Keratinocyte (primary cell): ENCODE data around the gene ZNF134. TPM values are rescaled to one million over a fixed set of nuclear protein-coding genes. Genes with fewer than 3 reads are reported as not detected.

Experiments
- DNase-seq: peaks from one replicate; pipeline ENCODE4 v3.0.0-alpha.2; 2011; ENCODE audit warnings: low read depth, missing footprints, low spot score
- FAIRE-seq: peaks from 2 replicates; lab custom pipeline; 2011; peaks lifted over from hg19 to GRCh38; lab: Jason Lieb, UNC
- H2AFZ ChIP-seq: 2 replicates; pipeline ENCODE4 v1.6.0; 2012; ENCODE audit warnings: low read length, control low read depth, inconsistent platforms; ENCODE audit not compliant: control insufficient read depth
- H3K27ac ChIP-seq: 2 replicates; pipeline ENCODE4 v1.5.1; 2011; ENCODE audit warnings: low read length; ENCODE audit not compliant: control insufficient read depth, insufficient read depth
- H3K27me3 ChIP-seq: 3 replicates; pipeline ENCODE4 v1.6.0; 2011; ENCODE audit warnings: low read length; ENCODE audit not compliant: control insufficient read depth, insufficient read depth; ENCODE audit errors: extremely low read depth
- H3K36me3 ChIP-seq, 2 experiments: 2 replicates in 1 of 2; 3 replicates in 1 of 2; pipeline ENCODE4 v1.5.1; 2011; ENCODE audit warnings: low read length in 2 of 2, mild to moderate bottlenecking in 1 of 2; ENCODE audit not compliant: control insufficient read depth in 2 of 2, insufficient read depth in 2 of 2; ENCODE audit errors: extremely low read depth in 1 of 2
- H3K4me1 ChIP-seq: 3 replicates; pipeline ENCODE4 v1.5.1; 2011; ENCODE audit warnings: low read length; ENCODE audit not compliant: control insufficient read depth, insufficient read depth; ENCODE audit errors: extremely low read depth
- H3K4me2 ChIP-seq: 3 replicates; pipeline ENCODE4 v1.6.0; 2011; ENCODE audit warnings: low read depth, low read length; ENCODE audit not compliant: control insufficient read depth, insufficient read depth; ENCODE audit errors: extremely low read depth
- H3K4me3 ChIP-seq, 3 experiments: fragments of 200-600 bp in 1 of 3; sonication (generic) in 1 of 3; 2 replicates in 2 of 3; 3 replicates in 1 of 3; pipeline ENCODE4 v1.5.1; 2011 to 2016; ENCODE audit warnings: low read length in 3 of 3, mild to moderate bottlenecking in 3 of 3, control low read depth in 2 of 3, inconsistent platforms in 1 of 3, low read depth in 1 of 3, mixed read lengths in 1 of 3, mixed run types in 1 of 3, moderate library complexity in 1 of 3; ENCODE audit not compliant: control insufficient read depth in 2 of 3, insufficient read depth in 2 of 3; ENCODE audit errors: extremely low read depth in 1 of 3
- H3K79me2 ChIP-seq: 2 replicates; pipeline ENCODE4 v1.6.0; 2012; ENCODE audit warnings: low read length; ENCODE audit not compliant: control insufficient read depth, insufficient read depth
- H3K9ac ChIP-seq: 3 replicates; pipeline ENCODE4 v1.6.0; 2011; ENCODE audit warnings: low read length; ENCODE audit not compliant: control insufficient read depth, insufficient read depth; ENCODE audit errors: extremely low read depth
- H3K9me1 ChIP-seq: 3 replicates; pipeline ENCODE4 v1.6.0; 2011; ENCODE audit warnings: low read length; ENCODE audit not compliant: control insufficient read depth, insufficient read depth; ENCODE audit errors: extremely low read depth
- H3K9me3 ChIP-seq: 2 replicates; pipeline ENCODE4 v1.5.1; 2012; ENCODE audit warnings: low read depth, low read length; ENCODE audit not compliant: control insufficient read depth
- H4K20me1 ChIP-seq: 3 replicates; pipeline ENCODE4 v1.6.0; 2011; ENCODE audit warnings: low read length; ENCODE audit not compliant: control insufficient read depth, insufficient read depth; ENCODE audit errors: extremely low read depth
- CTCF ChIP-seq, 3 experiments: IDR thresholded peaks in 1 of 3; conservative IDR thresholded peaks in 1 of 3; optimal IDR thresholded peaks in 1 of 3; 2 replicates in 2 of 3; 3 replicates in 1 of 3; pipeline versions ENCODE3 to v1.5.1; 2011; ENCODE audit warnings: low read length in 3 of 3, mild to moderate bottlenecking in 3 of 3, moderate library complexity in 2 of 3, control low read depth in 1 of 3, inconsistent platforms in 1 of 3; ENCODE audit not compliant: insufficient read depth in 2 of 3; ENCODE audit errors: extremely low read depth in 1 of 3
- EZH2 ChIP-seq: IDR thresholded peaks from one replicate; pipeline ENCODE4 v1.6.1; 2012; ENCODE audit warnings: inconsistent platforms, mild to moderate bottlenecking, low read length, moderate library complexity
- dilution Hi-C: fragments of 300-500 bp; cut with MboI; formaldehyde crosslinking; loops from one replicate; pipeline ENCODE4 v1.7.0; 2020; ENCODE audit warnings: low sequenced_read_pairs; ENCODE audit not compliant: extremely low pct_ligation_motif_present
- polyA plus RNA-seq, 5 experiments: library from polyadenylated mRNA; depleted of rRNA in 3 of 5; stranded (reverse) in 3 of 5; stranded (forward) in 1 of 5; unstranded in 1 of 5; fragments of >200 nt; gene quantifications; 1 replicate in 1 of 5; 2 replicates in 3 of 5; 3 replicates in 1 of 5; pipeline versions ENCODE4 v1.2.1 to v1.2.3, GENCODE V29; 2011 to 2012; ENCODE audit warnings: missing spikeins in 2 of 5, low read depth in 1 of 5, low replicate concordance in 1 of 5

The ZNF134 gene
- polyA plus RNA-seq, 1 donor (not counting 4 experiments of a cell fraction or from before 2014, with no cell fraction given) = 10.7 TPM

GRCh38 chr19:57570707-57571106 lies 43.3 kb upstream of the ZNF134 start:
- no peak overlapping the region for H3K4me3 ChIP-seq
- no peak overlapping the region for H3K27ac ChIP-seq
- H2AFZ ChIP-seq = no peak overlapping the region
- peaks cover 62% of the 10 kb centered on the region for H3K9me3 ChIP-seq
- no peaks in the 10 kb centered on the region for H4K20me1 ChIP-seq
- H3K4me1 ChIP-seq = no peaks in the 10 kb centered on the region
- dilution Hi-C loops = no loop called here
- H3K9me1 ChIP-seq = no peaks in the 10 kb centered on the region
- no peak for FAIRE-seq
- H3K79me2 ChIP-seq = no peaks in the 10 kb centered on the region
- H3K4me2 ChIP-seq = no peak overlapping the region
- TF ChIP-seq CTCF (optimal IDR thresholded peaks at IDR 0.05 in 1 of 3, IDR thresholded peaks at IDR 0.05 in 1 of 3, conservative IDR thresholded peaks at IDR 0.05 in 1 of 3; ENCODE audit: extremely low read depth in 1 of 3, insufficient read depth in 2 of 3, low read length in 3 of 3) (no peak), EZH2 (no peak)
- peaks cover 17 to 29% of the 10 kb centered on the region in 2 experiments for H3K36me3 ChIP-seq
- no peak overlapping the region for H3K9ac ChIP-seq
- no peaks in the 10 kb centered on the region for H3K27me3 ChIP-seq
- no peak for DNase-seq

GRCh38 chr19:57572415-57572947 lies 41.6 kb upstream of the ZNF134 start:
- Histone ChIP-seq H3K36me3 (peaks cover 26 to 39% of the 10 kb centered on the region in 2 experiments), H3K9ac (no peak overlapping the region), H3K4me2 (no peak overlapping the region), H3K27ac (no peak overlapping the region), H4K20me1 (no peaks in the 10 kb centered on the region), H3K9me3 (peaks cover 63% of the 10 kb centered on the region), H3K79me2 (peaks cover 8% of the 10 kb centered on the region), H3K27me3 (no peaks in the 10 kb centered on the region), H2AFZ (no peak overlapping the region), H3K9me1 (no peaks in the 10 kb centered on the region), H3K4me1 (peaks cover under 1% of the 10 kb centered on the region), H3K4me3 (no peak overlapping the region)
- FAIRE-seq (no peak), DNase-seq (no peak)
- dilution Hi-C loops = no loop called here
- TF ChIP-seq CTCF (optimal IDR thresholded peaks at IDR 0.05 in 1 of 3, IDR thresholded peaks at IDR 0.05 in 1 of 3, conservative IDR thresholded peaks at IDR 0.05 in 1 of 3; ENCODE audit: extremely low read depth in 1 of 3, insufficient read depth in 2 of 3, low read length in 3 of 3) (no peak), EZH2 (no peak)
